ENCODE results near the gene TIPRL. TPM values are rescaled to one million over a fixed set of nuclear protein-coding genes. Genes with fewer than 3 reads are reported as not detected.
"Not testable (repeated sequence)": the region's sequence is repeated elsewhere in the genome, so short reads cannot be mapped to it uniquely, and the experiment has no call there.

Gene TIPRL
- total RNA-seq, 4 donors from 2014 or later, result 4.0 to 24.0 (median 19.6) TPM

GRCh38 chr1:168150283-168150682 lies 28.5 kb upstream of the TIPRL start:
- WGBS, 2 donors (ENCODE audit: low coverage in 1 of 2), result 97 to 100% methylated on average over 1 of the region's 1 CpG
- DNase-seq, result no peak
- no peaks in the 10 kb centered on the region for H3K4me1 ChIP-seq
- H3K27ac ChIP-seq, result no peak overlapping the region
- no peak overlapping the region for H3K4me3 ChIP-seq
- H3K9me3 ChIP-seq, result no peaks in the 10 kb centered on the region
- in situ Hi-C loops (cut with MboI; ENCODE audit: low pct_ligation_motif_present in 1 of 4, low pct_unique_long_range_greater_than_20kb in 1 of 4, low sequenced_read_pairs in 3 of 4) (no loop called here), intact Hi-C loops (cut with DNase I; ENCODE audit: low total_unique reads) (no loop called here)
- no peaks in the 10 kb centered on the region for H3K36me3 ChIP-seq
- H3K27me3 ChIP-seq, result no peaks in the 10 kb centered on the region
- TF ChIP-seq EP300 (IDR thresholded peaks at IDR 0.05; ENCODE audit: low read depth) (no peak), POLR2A (IDR thresholded peaks at IDR 0.05) (no peak), POLR2AphosphoS5 (IDR thresholded peaks at IDR 0.05) (no peak)
- TF ChIP-seq, protein P1, sequence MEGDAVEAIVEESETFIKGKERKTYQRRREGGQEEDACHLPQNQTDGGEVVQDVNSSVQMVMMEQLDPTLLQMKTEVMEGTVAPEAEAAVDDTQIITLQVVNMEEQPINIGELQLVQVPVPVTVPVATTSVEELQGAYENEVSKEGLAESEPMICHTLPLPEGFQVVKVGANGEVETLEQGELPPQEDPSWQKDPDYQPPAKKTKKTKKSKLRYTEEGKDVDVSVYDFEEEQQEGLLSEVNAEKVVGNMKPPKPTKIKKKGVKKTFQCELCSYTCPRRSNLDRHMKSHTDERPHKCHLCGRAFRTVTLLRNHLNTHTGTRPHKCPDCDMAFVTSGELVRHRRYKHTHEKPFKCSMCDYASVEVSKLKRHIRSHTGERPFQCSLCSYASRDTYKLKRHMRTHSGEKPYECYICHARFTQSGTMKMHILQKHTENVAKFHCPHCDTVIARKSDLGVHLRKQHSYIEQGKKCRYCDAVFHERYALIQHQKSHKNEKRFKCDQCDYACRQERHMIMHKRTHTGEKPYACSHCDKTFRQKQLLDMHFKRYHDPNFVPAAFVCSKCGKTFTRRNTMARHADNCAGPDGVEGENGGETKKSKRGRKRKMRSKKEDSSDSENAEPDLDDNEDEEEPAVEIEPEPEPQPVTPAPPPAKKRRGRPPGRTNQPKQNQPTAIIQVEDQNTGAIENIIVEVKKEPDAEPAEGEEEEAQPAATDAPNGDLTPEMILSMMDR (IDR thresholded peaks at IDR 0.05), result no peak

DNA sequence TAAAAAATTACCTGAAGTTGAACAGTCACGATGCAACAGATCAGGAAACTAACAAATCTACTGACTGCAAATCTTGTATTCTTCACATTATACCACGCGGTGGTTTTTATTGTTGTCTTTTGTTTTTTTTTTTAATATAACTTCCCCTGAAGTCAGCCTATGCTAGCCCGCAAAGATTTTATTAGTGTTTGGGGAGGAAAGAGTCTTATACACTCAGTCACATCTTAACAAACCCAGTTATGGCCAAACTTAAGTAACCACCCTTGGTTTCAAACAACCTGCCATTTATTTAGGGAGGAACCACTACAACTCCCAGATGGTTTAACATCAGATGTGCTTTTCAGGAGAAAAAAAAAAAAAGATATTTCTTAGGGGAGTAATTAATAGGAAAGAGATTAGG lies 26.8 kb upstream of the TIPRL start:
- H3K36me3 ChIP-seq, result no peaks in the 10 kb centered on the region
- H3K9me3 ChIP-seq, result no peaks in the 10 kb centered on the region
- DNase-seq, result no peak
- no peaks in the 10 kb centered on the region for H3K4me1 ChIP-seq
- no peak overlapping the region for H3K4me3 ChIP-seq
- intact Hi-C loops (cut with DNase I; ENCODE audit: low total_unique reads) (no loop called here), in situ Hi-C loops (cut with MboI; ENCODE audit: low pct_ligation_motif_present in 1 of 4, low pct_unique_long_range_greater_than_20kb in 1 of 4, low sequenced_read_pairs in 3 of 4) (no loop called here)
- H3K27me3 ChIP-seq, result no peaks in the 10 kb centered on the region
- H3K27ac ChIP-seq, result no peak overlapping the region
- TF ChIP-seq, protein P1 (IDR thresholded peaks at IDR 0.05), result no peak
- no peak for TF ChIP-seq POLR2A (IDR thresholded peaks at IDR 0.05)
- no peak for TF ChIP-seq POLR2AphosphoS5 (IDR thresholded peaks at IDR 0.05)
- no peak for TF ChIP-seq EP300 (IDR thresholded peaks at IDR 0.05; ENCODE audit: low read depth)
- WGBS, 2 donors (ENCODE audit: low coverage in 1 of 2), result 80% methylated on average over 4 of the region's 4 CpGs

DNA sequence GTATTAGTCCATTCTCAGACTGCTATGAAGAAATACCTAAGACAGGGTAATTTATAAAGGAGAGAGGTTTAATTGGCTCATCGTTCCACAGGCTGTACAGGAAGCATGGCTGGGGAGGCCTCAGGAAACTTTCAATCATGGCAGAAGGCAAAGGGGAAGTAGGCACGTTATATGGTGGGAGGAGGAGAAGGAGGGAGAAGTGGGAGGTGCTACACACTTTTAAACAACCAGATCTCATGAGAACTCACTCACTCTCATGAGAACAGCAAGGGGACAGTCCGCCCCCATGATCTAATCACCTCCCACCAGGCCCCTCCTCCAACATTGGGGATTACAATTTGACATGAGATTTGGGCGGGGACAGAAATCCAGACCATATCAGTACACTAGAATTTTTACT lies 24.1 kb upstream of the TIPRL start:
- in situ Hi-C loops (cut with MboI; ENCODE audit: low pct_ligation_motif_present in 1 of 4, low pct_unique_long_range_greater_than_20kb in 1 of 4, low sequenced_read_pairs in 3 of 4); intact Hi-C loops (cut with DNase I; ENCODE audit: low total_unique reads): not testable (repeated sequence)
- 58 to 86% methylated on average over 2 to 4 of the region's 4 CpGs for WGBS, 2 donors (ENCODE audit: low coverage in 1 of 2)

DNA sequence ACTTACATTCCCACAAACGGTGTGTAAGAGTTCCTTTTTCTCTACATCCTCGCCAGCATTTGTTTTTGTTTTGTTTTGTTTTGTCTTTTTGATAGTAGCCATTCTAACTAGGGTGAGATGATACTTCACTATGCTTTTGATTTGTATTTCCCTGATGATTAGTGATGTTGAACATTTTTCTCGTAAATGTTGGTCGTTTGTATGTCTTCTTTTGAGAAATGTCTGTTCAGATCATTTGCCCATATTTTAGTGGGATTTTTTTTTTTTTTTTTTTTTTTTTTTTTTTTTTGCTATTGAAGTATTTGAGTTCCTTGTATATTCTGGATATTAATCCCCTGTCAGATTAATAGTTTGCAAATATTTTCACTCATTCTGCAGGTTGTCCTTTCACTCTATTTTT lies 22.9 kb upstream of the TIPRL start:
- intact Hi-C loops (cut with DNase I; ENCODE audit: low total_unique reads) (no loop called here), in situ Hi-C loops (cut with MboI; ENCODE audit: low pct_ligation_motif_present in 1 of 4, low pct_unique_long_range_greater_than_20kb in 1 of 4, low sequenced_read_pairs in 3 of 4) (no loop called here)
- WGBS, 2 donors (ENCODE audit: low coverage in 1 of 2), result 78 to 87% methylated on average over 4 of the region's 4 CpGs
- Histone ChIP-seq H3K27ac (no peak overlapping the region), H3K9me3 (peaks cover 6 to 19% of the 10 kb centered on the region in 2 donors), H3K36me3 (no peaks in the 10 kb centered on the region), H3K4me1 (no peaks in the 10 kb centered on the region), H3K27me3 (no peaks in the 10 kb centered on the region), H3K4me3 (no peak overlapping the region)
- no peak for DNase-seq
- TF ChIP-seq POLR2AphosphoS5 (IDR thresholded peaks at IDR 0.05) (no peak), POLR2A (IDR thresholded peaks at IDR 0.05) (no peak), EP300 (IDR thresholded peaks at IDR 0.05; ENCODE audit: low read depth) (no peak)
- TF ChIP-seq, protein P1 (IDR thresholded peaks at IDR 0.05), result no peak

More for the DNA sequence above, 24.1 kb upstream of the TIPRL start:
- not testable (repeated sequence) for H3K27me3 ChIP-seq, H3K4me1 ChIP-seq, H3K4me3 ChIP-seq, DNase-seq, H3K36me3 ChIP-seq, H3K27ac ChIP-seq
- peaks cover 0 to 11% of the 10 kb centered on the region in 2 donors for H3K9me3 ChIP-seq

- intact Hi-C loops (cut with DNase I; ENCODE audit: low total_unique reads), result no loop called here
These were observed 21.1 kb upstream of the TIPRL start for GRCh38 chr1:168157638-168158037.

More at GRCh38 chr1:168157638-168158037, 21.1 kb upstream of the TIPRL start:
- no peak for DNase-seq
- H3K27me3 ChIP-seq, result no peaks in the 10 kb centered on the region
- H3K4me1 ChIP-seq, result no peaks in the 10 kb centered on the region
- in situ Hi-C loops (cut with MboI; ENCODE audit: low pct_ligation_motif_present in 1 of 4, low pct_unique_long_range_greater_than_20kb in 1 of 4, low sequenced_read_pairs in 3 of 4), result no loop called here
- H3K4me3 ChIP-seq, result no peak overlapping the region
- TF ChIP-seq EP300 (IDR thresholded peaks at IDR 0.05; ENCODE audit: low read depth), result no peak
- TF ChIP-seq POLR2AphosphoS5 (IDR thresholded peaks at IDR 0.05), result no peak
- TF ChIP-seq, protein P1 (IDR thresholded peaks at IDR 0.05), result no peak
- TF ChIP-seq POLR2A (IDR thresholded peaks at IDR 0.05), result no peak
- H3K36me3 ChIP-seq, result no peaks in the 10 kb centered on the region
- H3K27ac ChIP-seq, result no peak overlapping the region
- H3K9me3 ChIP-seq, result peaks cover 6 to 19% of the 10 kb centered on the region in 2 donors

All from transverse colon (tissue), 4 donors.